ENCODE measurements around the gene SORT1. TPM values are rescaled to one million over a fixed set of nuclear protein-coding genes. Genes with fewer than 3 reads are reported as not detected.
"Not testable (repeated sequence)": the region's sequence is repeated elsewhere in the genome, so short reads cannot be mapped to it uniquely, and the experiment has no call there.

Gene SORT1
- total RNA-seq, result 25.0 and 25.9 TPM in 2 replicates
- polyA plus RNA-seq, result 27.6 and 35.8 TPM in 2 replicates

DNA sequence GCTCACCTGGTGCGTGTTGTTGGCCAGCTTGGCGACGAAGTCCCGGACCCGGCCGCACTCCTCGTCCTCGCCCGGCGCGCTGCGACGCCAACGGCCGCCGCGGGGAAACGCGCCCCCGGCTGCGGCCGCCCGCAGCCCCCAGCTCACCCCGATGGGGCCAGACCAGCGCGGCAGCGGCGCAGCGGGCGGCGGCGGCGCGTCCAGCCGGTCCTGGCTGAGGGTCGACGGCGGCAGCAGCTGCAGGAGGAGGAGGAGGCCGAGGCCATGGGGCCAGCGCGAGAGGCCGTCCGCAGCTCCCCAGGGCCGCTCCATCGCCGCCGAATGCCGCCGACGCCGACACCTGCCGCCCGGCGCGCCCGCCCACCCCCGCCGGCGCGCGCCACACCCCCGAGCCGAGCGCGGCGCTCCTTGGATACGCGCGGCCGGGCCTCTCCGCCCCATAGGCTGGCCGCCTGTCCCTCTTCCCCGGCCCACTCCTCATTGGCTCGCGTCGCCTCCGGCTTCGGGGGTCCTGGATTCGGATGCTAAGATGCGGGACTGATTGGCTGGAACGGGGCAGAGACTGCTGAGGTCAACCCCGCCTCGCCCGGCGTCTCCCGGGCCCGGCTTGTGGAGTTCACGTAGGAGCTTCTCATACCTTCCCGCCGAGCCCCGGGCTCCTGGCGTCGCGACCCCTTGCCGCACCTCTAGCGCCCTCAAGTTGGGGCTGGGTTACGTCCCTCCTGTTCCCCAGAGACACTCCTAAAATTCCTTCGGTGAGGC, at the start of gene SORT1:
Gene SORT1, minus strand, starts transcription at position 338 of the 762 bp plus-strand sequence. Its CDS starts 26 bp downstream, at position 312.
- Histone ChIP-seq H3K4me1 (ENCODE audit: low read depth) (peaks cover 38% of the 10 kb centered on the region), H3K9me3 (ENCODE audit: low read depth) (no peaks in the 10 kb centered on the region), H3K27ac (peak within 1 kb of the TSS; percentile 79), H3K36me3 (peaks cover 5% of the 10 kb centered on the region), H3K27me3 (no peaks in the 10 kb centered on the region), H3K4me3 (peak within 1 kb of the TSS; percentile 51)
- TF ChIP-seq, protein P1, sequence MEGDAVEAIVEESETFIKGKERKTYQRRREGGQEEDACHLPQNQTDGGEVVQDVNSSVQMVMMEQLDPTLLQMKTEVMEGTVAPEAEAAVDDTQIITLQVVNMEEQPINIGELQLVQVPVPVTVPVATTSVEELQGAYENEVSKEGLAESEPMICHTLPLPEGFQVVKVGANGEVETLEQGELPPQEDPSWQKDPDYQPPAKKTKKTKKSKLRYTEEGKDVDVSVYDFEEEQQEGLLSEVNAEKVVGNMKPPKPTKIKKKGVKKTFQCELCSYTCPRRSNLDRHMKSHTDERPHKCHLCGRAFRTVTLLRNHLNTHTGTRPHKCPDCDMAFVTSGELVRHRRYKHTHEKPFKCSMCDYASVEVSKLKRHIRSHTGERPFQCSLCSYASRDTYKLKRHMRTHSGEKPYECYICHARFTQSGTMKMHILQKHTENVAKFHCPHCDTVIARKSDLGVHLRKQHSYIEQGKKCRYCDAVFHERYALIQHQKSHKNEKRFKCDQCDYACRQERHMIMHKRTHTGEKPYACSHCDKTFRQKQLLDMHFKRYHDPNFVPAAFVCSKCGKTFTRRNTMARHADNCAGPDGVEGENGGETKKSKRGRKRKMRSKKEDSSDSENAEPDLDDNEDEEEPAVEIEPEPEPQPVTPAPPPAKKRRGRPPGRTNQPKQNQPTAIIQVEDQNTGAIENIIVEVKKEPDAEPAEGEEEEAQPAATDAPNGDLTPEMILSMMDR (IDR thresholded peaks at IDR 0.05; ENCODE audit: low read depth, low read length), result no peak
- peak; percentile 87 to 98 for DNase-seq (ENCODE audit: low read depth in 1 of 2, low spot score in 1 of 2)

GRCh38 chr1:109445949-109446695, 48.4 kb upstream of the SORT1 start:
- H3K4me1 ChIP-seq (ENCODE audit: low read depth); H3K36me3 ChIP-seq; H3K27me3 ChIP-seq; H3K4me3 ChIP-seq; H3K27ac ChIP-seq; H3K9me3 ChIP-seq (ENCODE audit: low read depth); DNase-seq (ENCODE audit: low read depth in 1 of 2, low spot score in 1 of 2): not testable (repeated sequence)

DNA sequence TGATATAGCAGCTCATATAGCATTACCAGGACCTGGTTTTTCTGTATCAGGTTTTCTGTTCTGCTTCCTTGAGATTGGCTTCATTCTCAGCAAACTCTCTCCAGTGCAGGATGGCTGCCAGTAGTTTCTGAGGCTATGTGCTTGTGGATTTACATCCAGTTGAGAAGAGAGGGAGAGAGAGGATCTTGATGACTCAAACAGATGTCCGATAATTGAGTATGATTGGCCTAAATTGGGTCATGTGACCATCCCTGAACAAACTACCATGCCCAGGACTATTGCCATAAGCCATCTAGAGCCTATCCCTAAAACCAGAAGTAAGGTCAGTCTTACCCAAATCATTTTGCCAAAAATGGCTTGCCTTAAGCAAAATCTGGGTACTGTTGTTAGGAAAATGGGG, 46.6 kb upstream of the SORT1 start:
- no peak overlapping the region for H3K27ac ChIP-seq

DNA sequence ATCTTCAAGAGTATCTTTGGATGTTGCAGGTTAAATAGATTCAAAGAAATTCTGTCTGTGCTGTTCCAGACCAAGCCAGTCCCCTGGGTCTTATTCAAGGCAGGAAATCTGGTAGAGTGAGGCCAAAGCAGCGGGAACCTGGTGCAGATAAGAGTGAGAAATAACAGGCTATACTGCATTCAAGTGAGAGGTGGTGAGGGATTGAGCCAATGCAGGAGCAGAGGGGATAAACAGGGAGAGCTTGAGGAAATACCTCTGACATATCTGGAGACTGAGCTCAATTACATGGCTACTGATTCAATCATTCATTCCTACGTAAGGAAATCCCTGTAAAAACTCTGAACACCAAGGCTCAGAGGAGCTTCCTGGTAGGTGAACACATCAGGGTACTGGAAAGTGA, 45.8 kb upstream of the SORT1 start:
- Histone ChIP-seq H3K27me3 (no peaks in the 10 kb centered on the region), H3K9me3 (ENCODE audit: low read depth) (no peaks in the 10 kb centered on the region), H3K36me3 (no peaks in the 10 kb centered on the region), H3K4me1 (ENCODE audit: low read depth) (no peaks in the 10 kb centered on the region), H3K4me3 (no peak overlapping the region), H3K27ac (no peak overlapping the region)
- TF ChIP-seq, protein P1 (IDR thresholded peaks at IDR 0.05; ENCODE audit: low read depth, low read length), result no peak
- DNase-seq (ENCODE audit: low read depth in 1 of 2, low spot score in 1 of 2), result peak; percentile 21 to 31

More for the DNA sequence above, 46.6 kb upstream of the SORT1 start:
- Histone ChIP-seq H3K4me1 (ENCODE audit: low read depth) (no peaks in the 10 kb centered on the region), H3K27me3 (no peaks in the 10 kb centered on the region), H3K36me3 (no peaks in the 10 kb centered on the region), H3K4me3 (no peak overlapping the region), H3K9me3 (ENCODE audit: low read depth) (no peaks in the 10 kb centered on the region)
- no peak for DNase-seq (ENCODE audit: low read depth in 1 of 2, low spot score in 1 of 2)
- TF ChIP-seq, protein P1 (IDR thresholded peaks at IDR 0.05; ENCODE audit: low read depth, low read length), result no peak

DNA sequence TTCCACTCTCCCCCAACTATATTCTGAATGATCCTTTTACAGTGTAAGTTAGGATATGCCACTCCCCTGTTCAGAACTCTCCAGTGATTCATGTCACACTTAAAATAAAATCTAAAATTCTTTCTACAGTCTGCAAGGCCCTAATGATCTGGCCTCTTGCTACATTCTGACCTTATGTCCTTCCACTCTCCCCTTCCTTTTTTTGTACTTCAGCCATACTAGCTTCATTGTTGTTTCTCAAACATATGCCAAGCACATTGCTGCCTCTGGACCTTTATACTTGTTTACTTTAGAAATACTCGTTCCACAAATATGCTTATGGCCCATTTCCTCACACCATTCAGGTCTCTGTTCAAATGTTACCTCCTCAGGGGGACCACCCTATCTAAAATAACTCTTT, 43.4 kb upstream of the SORT1 start:
- Histone ChIP-seq H3K36me3 (no peaks in the 10 kb centered on the region), H3K9me3 (ENCODE audit: low read depth) (no peaks in the 10 kb centered on the region), H3K4me1 (ENCODE audit: low read depth) (no peaks in the 10 kb centered on the region), H3K27me3 (no peaks in the 10 kb centered on the region), H3K4me3 (no peak overlapping the region), H3K27ac (no peak overlapping the region)
- DNase-seq (ENCODE audit: low read depth in 1 of 2, low spot score in 1 of 2), result no peak
- TF ChIP-seq, protein P1 (IDR thresholded peaks at IDR 0.05; ENCODE audit: low read depth, low read length), result no peak
